HG03135 (cell line): ENCODE data around the gene PSG5.
"Not testable (repeated sequence)": the region's sequence is repeated elsewhere in the genome, so short reads cannot be mapped to it uniquely, and the experiment has no call there.

ENCODE experiments used
- ATAC-seq: cut with Tn5 transposase; IDR thresholded peaks from one replicate; pipeline ENCODE4 v1.9.1; 2021; ENCODE audit warnings: mild to moderate bottlenecking, moderate library complexity; ENCODE audit not compliant: unreplicated experiment

PSG5 gene

GRCh38 chr19:43188092-43188491 is 1.8 kb upstream of the PSG5 start:
- ATAC-seq = not testable (repeated sequence)

DNA sequence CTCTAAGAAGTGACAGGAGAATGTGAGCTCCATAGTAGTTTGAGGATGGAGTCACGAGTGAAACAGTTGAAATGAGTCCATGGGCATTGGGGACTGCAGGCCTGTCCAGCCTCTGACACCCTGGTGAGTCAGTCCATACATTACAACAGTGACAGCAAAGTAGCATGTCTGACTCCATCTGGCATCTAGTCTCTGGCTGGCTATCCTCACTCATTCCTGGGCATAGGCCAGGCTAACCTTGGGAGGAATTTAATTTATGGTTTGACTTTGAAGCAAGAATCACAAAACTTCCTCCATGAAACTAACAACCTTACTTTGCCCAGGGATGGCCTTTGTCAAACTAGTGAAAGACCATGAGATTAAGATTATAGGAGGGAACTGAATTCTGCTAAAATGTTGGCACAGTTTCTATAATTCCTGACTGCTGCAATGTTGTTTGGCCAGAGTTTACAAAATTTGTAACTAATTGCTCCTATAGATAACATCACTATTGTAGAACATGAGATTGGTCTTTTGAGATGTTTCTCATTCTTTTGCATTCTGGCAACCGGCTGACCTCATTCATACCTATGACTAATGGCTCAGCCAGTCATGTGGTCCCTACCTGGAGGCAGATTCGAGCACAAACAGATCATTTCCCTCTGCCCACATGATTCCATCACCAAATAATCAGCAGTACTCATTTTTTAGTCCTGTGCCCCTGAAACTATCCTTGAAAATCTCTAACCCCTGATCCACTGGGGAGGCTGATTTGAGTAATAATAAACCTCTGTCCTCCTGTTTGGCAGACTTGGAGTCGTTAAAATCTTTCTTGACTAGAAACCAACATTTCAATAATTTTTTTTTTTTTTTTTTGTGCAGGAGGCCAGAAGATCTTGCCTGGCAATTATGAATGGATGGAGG is 4.2 kb downstream of the PSG5 start:
- not testable (repeated sequence) for ATAC-seq

DNA sequence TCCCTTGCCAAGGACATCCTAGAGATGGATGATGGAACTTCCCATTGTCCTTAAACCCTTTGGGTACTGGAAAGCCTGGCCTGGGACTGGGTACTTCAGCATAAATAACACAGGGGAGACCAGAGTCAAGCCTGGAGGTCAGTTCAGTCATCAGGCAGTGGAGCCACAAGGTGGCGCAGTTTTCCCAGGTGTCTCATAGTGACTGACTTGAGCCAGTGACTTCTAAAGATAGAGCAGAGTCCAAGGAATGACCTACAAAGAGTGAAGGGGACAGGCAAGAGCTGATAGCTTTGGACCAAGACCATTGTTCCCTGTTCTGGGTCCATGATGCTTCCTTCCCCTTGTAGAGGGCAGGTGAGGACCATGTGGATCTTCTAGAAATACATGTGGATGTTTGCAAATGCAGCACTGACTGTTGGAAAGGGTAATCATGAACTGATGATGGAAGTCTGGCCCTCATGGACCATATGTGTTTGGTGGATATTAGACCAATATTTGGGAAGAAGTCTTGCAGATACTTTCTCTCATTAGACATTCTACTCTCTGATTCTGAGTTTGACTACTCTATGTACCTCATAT is 6.7 kb downstream of the PSG5 start:
- ATAC-seq = not testable (repeated sequence)

GRCh38 chr19:43178577-43178976 is 7.8 kb downstream of the PSG5 start:
- ATAC-seq = not testable (repeated sequence)

- not testable (repeated sequence) for ATAC-seq
Measured at GRCh38 chr19:43165906-43166305, 20.4 kb downstream of the PSG5 start.

- not testable (repeated sequence) for ATAC-seq
Measured at GRCh38 chr19:43163135-43163534, 23.2 kb downstream of the PSG5 start.

- not testable (repeated sequence) for ATAC-seq
Measured at GRCh38 chr19:43162261-43162660, 24.1 kb downstream of the PSG5 start.

DNA sequence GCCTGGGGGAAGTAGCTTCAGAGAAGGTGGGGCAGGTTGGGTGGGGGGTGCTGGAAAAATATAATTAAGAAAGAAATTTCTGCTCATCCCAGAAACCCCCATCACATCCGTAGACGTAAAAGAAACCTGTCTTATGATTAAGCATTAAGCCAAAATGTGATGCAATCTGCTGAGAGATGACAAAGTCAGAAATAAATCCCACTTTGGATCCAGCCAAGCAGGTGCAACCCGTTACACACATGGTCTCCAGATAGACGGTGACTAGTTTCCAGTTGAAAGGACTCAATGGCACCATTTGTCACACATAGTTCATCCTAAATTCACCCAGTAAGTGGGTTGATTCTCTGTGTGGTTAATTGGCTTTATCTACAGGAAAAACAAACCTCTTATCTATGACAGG is 34.1 kb downstream of the PSG5 start:
- no peak for ATAC-seq

GRCh38 chr19:43149788-43150187 is 36.5 kb downstream of the PSG5 start:
- not testable (repeated sequence) for ATAC-seq

DNA sequence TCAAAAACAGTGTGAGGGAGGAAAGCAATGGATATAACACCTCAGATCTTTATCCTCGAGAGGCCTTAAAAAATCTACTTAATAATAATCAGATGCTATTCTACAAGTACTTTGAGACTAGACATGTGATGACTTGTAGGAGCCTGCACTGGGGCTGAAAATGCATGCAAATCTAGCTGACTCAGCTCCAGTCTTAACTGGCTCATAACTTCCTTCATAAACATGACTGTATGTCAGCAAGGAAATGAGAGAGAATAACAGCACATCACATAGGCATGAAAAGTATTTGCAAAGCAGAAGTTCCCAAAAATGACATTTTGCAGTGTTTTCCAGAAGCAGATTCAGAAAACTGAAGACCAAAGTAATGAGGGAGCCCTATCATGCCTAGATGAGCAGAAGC is 38.1 kb downstream of the PSG5 start:
- no peak for ATAC-seq

DNA sequence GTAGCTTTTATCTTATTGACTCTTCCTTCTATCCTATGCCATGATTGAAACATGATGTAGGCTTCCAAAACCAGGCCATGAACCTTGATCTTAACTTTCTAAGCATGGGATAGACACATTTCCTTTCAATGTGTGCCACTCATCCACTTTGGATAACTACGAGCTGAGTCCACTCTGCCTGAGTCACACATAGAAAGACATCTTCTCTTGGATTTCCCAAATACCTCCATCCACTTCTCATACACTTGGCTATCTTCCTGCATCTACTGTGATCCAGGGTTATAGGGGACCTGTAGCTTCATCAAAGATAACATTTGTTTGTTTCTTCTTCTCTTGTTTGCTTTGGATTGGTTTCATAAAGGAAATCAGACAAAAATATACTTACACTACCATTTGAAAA is 44.6 kb downstream of the PSG5 start:
- ATAC-seq = not testable (repeated sequence)

DNA sequence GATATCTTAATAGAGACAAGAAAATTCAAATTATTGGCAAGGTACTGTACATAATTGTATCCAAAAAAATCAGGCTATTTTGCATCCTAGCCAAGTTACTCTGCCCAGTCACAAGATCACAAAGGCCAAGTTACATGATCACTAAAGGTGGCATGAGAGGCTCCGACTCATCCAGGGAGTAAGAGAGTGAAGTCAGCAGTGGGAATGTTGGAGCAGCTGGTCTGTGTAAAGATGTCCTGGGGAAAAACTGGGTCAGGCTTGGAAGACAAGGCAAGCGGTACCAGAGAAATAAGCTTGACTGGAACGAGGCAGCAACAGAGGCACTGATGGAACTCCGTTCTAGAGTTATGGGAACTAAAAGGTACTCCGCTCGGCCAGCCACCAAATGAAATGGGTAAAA is 53.6 kb downstream of the PSG5 start:
- ATAC-seq = no peak

DNA sequence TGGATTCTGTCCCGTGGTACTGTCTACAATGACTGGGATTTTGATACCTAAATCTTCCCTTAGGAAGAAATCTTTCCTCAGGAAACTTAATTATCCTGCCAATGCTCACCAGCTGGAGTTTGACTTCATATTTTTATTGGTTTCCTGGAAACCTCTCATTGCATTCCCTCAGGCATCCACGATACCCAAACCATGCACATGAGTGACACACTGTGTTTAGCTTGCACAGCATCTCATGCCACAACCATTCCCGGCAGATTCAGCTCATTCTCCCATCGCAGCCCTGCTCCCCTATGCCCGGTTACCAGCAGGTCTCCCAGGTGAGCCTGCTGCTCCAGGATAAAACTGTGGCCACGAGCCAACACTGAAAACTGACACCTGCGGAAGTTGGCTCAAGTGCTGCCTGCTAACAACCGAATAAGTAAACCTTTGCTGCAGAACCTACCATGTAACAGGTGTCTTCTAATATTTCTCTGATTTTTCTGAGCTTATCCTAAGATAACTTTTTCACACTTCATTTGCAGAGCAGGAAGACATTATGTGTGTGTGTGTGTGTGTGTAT is 55.0 kb downstream of the PSG5 start:
- ATAC-seq = not testable (repeated sequence)

GRCh38 chr19:43129197-43129596 is 57.1 kb downstream of the PSG5 start:
- ATAC-seq = not testable (repeated sequence)

GRCh38 chr19:43127336-43127735 is 59.0 kb downstream of the PSG5 start:
- not testable (repeated sequence) for ATAC-seq

DNA sequence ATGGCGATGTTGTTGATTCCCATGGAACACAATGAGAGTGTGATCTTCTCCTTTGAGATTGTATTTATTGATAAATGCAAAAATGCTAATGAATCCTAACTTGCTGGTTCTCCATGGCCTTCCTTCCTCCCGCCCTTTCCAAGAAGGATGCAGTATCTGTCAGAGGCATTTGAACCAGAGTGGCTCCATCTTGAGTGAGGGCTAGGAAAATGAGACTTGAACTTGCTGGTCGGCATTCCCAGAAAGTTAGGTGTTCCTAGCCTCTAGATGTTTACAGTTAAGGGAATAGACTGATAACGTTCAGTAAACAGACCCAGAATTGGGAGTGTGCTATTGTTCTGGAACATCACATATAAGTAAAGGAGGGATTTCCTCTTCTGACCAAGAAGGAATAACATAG is 59.6 kb downstream of the PSG5 start:
- no peak for ATAC-seq

GRCh38 chr19:43124360-43124759 is 62.0 kb downstream of the PSG5 start:
- no peak for ATAC-seq

DNA sequence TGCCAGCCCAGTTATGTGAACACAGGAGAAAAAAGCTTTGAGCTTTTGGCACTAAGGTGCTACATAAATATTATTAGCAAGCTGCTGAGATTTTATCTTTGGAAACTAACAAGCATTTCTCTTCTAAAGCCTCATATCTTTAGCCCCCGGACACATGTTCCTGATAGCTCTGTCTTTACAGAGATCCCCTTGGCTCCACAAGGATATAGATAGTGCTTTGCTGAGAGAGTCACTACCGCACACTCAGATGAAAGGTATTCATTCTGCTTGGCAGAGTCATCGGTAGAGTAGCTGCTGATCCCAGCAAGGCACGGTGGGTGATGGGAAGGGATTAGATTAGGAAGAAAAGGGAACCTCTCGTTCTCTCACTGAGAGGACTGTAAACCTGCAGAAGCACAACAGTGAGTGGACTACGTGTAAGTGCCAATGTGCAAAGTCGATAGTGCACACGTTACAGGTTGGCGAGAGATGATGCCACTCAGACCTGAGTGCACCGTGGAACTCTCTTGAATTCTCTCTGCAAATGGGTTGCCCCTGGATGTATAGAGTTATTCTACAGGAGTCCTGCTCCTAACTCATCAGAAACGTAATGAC is 65.8 kb downstream of the PSG5 start:
- ATAC-seq = not testable (repeated sequence)

- ATAC-seq = not testable (repeated sequence)
Measured at GRCh38 chr19:43119526-43119925, 66.8 kb downstream of the PSG5 start.
